Panc1 (cell line): ENCODE results near the gene DGCR8. TPM values are rescaled to one million over a fixed set of nuclear protein-coding genes. Genes with fewer than 3 reads are reported as not detected.

Source experiments
- ATAC-seq: fragments of 200-7000 bp; cut with Tn5 transposase; 2 replicates; pipeline ENCODE4 v1.9.1; 2020; ENCODE audit warnings: mild to moderate bottlenecking, moderate library complexity
- BruUV-seq: library from RNA; stranded (reverse); fragments of 400-500 nt; replicated peaks from 2 replicates; lab custom pipeline; 2021; lab: Mats Ljungman, UMichigan
- CTCF ChIA-PET: fragments of 300-600 bp; sonication (Branson Sonifier 250); formaldehyde crosslinking; loops from one replicate; lab custom pipeline; 2022; ENCODE audit warnings: antibody characterized with exemption; lab: Charles Lee
- POLR2A ChIA-PET: fragments of 300-600 bp; sonication (Branson Sonifier 250); formaldehyde crosslinking; loops from one replicate; lab custom pipeline; 2022; ENCODE audit warnings: antibody characterized with exemption; lab: Charles Lee
- DNase-seq: peaks from one replicate; pipeline ENCODE4 v3.0.0-alpha.2; 2010; ENCODE audit warnings: low read depth, low spot score
- H3K27ac ChIP-seq: 2 replicates; pipeline ENCODE4 v1.5.1; 2011; ENCODE audit warnings: mild to moderate bottlenecking, low read length, inconsistent platforms
- H3K27me3 ChIP-seq: fragments of 200-500 bp; sonication (Bioruptor generic); 2 replicates; pipeline ENCODE4 v1.6.0; 2014; ENCODE audit warnings: low read length, inconsistent platforms; ENCODE audit not compliant: control insufficient read depth, insufficient read depth
- H3K36me3 ChIP-seq: fragments of 200-500 bp; sonication (Bioruptor generic); 2 replicates; pipeline ENCODE4 v1.5.1; 2014; ENCODE audit warnings: inconsistent platforms, mild to moderate bottlenecking, low read length, moderate library complexity; ENCODE audit not compliant: control insufficient read depth, insufficient read depth
- H3K4me1 ChIP-seq: 2 replicates; pipeline ENCODE4 v1.5.1; 2011; ENCODE audit warnings: inconsistent platforms, mild to moderate bottlenecking, low read length, moderate library complexity; ENCODE audit not compliant: control insufficient read depth, insufficient read depth
- H3K4me3 ChIP-seq, 2 experiments: 2 replicates each; pipeline ENCODE4 v1.5.1; 2011 to 2012; ENCODE audit warnings: low read depth in 2 of 2, low read length in 2 of 2, mild to moderate bottlenecking in 2 of 2, inconsistent platforms in 1 of 2, moderate library complexity in 1 of 2
- H3K9me3 ChIP-seq: fragments of 200-500 bp; sonication (Bioruptor generic); 2 replicates; pipeline ENCODE4 v1.5.1; 2014; ENCODE audit warnings: low read depth, mild to moderate bottlenecking, inconsistent platforms, low read length, moderate library complexity; ENCODE audit not compliant: control insufficient read depth, insufficient read depth
- CTCF ChIP-seq: fragments of 450-650 bp; IDR thresholded peaks from 2 replicates; pipeline ENCODE4 v1.5.1; 2017; ENCODE audit warnings: mild to moderate bottlenecking
- POLR2AphosphoS5 ChIP-seq: IDR thresholded peaks from 2 replicates; pipeline ENCODE4 v1.6.1; 2012; ENCODE audit warnings: mild to moderate bottlenecking, low read depth, low read length, moderate library complexity
- REST ChIP-seq, 2 experiments: IDR thresholded peaks; 2 replicates each; pipeline ENCODE4 v1.6.1; 2011 to 2012; ENCODE audit warnings: low read depth in 2 of 2, control low read depth in 1 of 2, low read length in 1 of 2, mild to moderate bottlenecking in 1 of 2, moderate library complexity in 1 of 2; ENCODE audit not compliant: insufficient read depth in 1 of 2
- SIN3A ChIP-seq: IDR thresholded peaks from 2 replicates; pipeline ENCODE4 v1.6.1; 2012; ENCODE audit warnings: low read depth, mild to moderate bottlenecking, low read length, moderate library complexity, borderline replicate concordance; ENCODE audit not compliant: insufficient read depth
- TCF7L2 ChIP-seq: IDR thresholded peaks from 2 replicates; pipeline ENCODE4 v1.6.1; 2011; ENCODE audit warnings: mild to moderate bottlenecking, low read depth, low read length, inconsistent platforms
- in situ Hi-C: cut with HindIII; loops from 2 replicates; pipeline ENCODE4 v1.10.0; 2016; ENCODE audit warnings: low sequenced_read_pairs, low pct_unique_long_range_greater_than_20kb
- intact Hi-C: fragments of 100-400 bp; cut with micrococcal nuclease; formaldehyde crosslinking; loops from one replicate; pipeline ENCODE4 v1.10.0; 2022; ENCODE audit not compliant: unreplicated experiment
- total RNA-seq: library from RNA; stranded (reverse); gene quantifications from one replicate; pipeline ENCODE4 v1.2.1, GENCODE V29; 2021; ENCODE audit not compliant: unreplicated experiment

Gene DGCR8
- total RNA-seq, 1 experiment from 2014 or later = 35.0 TPM

GRCh38 chr22:20106849-20107237, 26.8 kb downstream of the DGCR8 start:
- peaks cover 3% of the 10 kb centered on the region for H3K36me3 ChIP-seq
- POLR2A ChIA-PET = no interaction called here

GRCh38 chr22:20107471-20107901, 27.4 kb downstream of the DGCR8 start:
- no peaks in the 10 kb centered on the region for H3K27me3 ChIP-seq
- ChIA-PET POLR2A (no interaction called here), CTCF (interaction anchor here (0.6 kb wide), 2 partner anchors 141 to 794 kb away, joined by 3 to 7 read pairs; no protein-coding TSS in a partner anchor)
- intact Hi-C loops (no loop called here), in situ Hi-C loops (no loop called here)
- H3K4me1 ChIP-seq = peaks cover 3% of the 10 kb centered on the region
- peaks cover 3% of the 10 kb centered on the region for H3K36me3 ChIP-seq
- H3K9me3 ChIP-seq = no peaks in the 10 kb centered on the region
- BruUV-seq = no TSS peak
- DNase-seq = no peak
- TF ChIP-seq POLR2AphosphoS5 (no peak), SIN3A (no peak), CTCF (no peak), REST (IDR thresholded peaks at IDR 0.05; ENCODE audit: insufficient read depth in 1 of 2, low read depth in 2 of 2, low read length in 1 of 2) (no peak), TCF7L2 (no peak)
- no peak overlapping the region for H3K4me3 ChIP-seq
- ATAC-seq = no peak
- no peak overlapping the region for H3K27ac ChIP-seq

More at GRCh38 chr22:20106849-20107237, 26.8 kb downstream of the DGCR8 start:
- Histone ChIP-seq H3K27me3 (no peaks in the 10 kb centered on the region), H3K4me3 (no peak overlapping the region), H3K9me3 (no peaks in the 10 kb centered on the region), H3K4me1 (no peaks in the 10 kb centered on the region), H3K27ac (no peak overlapping the region)
- no peak for DNase-seq
- CTCF ChIA-PET = interaction anchor here (0.6 kb wide), 1 partner anchor 795 kb away, joined by 7 read pairs; no protein-coding TSS in a partner anchor
- TF ChIP-seq TCF7L2 = no peak
- TF ChIP-seq CTCF = no peak
- TF ChIP-seq POLR2AphosphoS5 = no peak
- no peak for TF ChIP-seq SIN3A
- TF ChIP-seq REST (IDR thresholded peaks at IDR 0.05; ENCODE audit: insufficient read depth in 1 of 2, low read depth in 2 of 2, low read length in 1 of 2) = no peak
- in situ Hi-C loops (no loop called here), intact Hi-C loops (no loop called here)
- ATAC-seq = no peak
- no TSS peak for BruUV-seq
